GM20000 (cell line): ENCODE results near the gene KTN1.

ENCODE experiments used
- DNase-seq: peaks from one replicate; pipeline ENCODE4 v3.0.0; 2012; ENCODE audit warnings: low spot score
- TF ChIP-seq, protein P1 (sequence below): IDR thresholded peaks from 2 replicates; pipeline ENCODE4 v1.5.1; 2012; ENCODE audit warnings: mild to moderate bottlenecking, control low read depth; ENCODE audit errors: extremely low read depth, missing control alignments

The KTN1 gene

DNA sequence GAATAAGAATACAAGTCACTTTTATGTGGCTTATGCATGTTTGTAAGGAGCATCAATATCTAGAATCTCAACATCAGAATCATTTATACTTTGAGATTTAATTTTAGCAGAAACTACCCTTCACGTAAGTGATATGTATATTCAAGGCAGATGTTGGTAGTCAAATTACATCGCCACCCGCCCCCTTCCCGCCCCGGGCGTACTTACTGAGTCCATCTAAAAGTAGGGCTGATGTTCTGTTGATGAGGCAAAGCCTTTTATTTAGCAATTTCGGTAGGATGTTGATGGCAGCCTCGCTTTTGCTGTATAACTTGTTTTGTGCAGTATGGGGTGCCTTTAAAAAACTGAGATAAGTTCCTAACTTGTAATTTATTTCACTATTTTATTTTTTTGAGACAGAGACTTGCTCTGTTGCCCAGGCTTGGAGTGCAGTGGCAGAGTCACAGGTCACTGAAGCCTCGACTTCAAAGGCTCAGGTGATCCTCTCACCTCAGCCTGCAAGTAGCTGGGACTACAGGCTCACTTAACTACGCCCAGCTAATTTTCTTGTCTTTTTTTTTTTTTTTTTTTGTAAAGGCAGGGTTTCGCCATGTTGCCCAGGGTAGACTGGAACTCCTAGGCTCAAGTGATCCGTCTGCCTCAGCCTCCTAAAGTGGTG is 30.8 kb downstream of the KTN1 start:
- no peak for DNase-seq
- TF ChIP-seq, protein P1, sequence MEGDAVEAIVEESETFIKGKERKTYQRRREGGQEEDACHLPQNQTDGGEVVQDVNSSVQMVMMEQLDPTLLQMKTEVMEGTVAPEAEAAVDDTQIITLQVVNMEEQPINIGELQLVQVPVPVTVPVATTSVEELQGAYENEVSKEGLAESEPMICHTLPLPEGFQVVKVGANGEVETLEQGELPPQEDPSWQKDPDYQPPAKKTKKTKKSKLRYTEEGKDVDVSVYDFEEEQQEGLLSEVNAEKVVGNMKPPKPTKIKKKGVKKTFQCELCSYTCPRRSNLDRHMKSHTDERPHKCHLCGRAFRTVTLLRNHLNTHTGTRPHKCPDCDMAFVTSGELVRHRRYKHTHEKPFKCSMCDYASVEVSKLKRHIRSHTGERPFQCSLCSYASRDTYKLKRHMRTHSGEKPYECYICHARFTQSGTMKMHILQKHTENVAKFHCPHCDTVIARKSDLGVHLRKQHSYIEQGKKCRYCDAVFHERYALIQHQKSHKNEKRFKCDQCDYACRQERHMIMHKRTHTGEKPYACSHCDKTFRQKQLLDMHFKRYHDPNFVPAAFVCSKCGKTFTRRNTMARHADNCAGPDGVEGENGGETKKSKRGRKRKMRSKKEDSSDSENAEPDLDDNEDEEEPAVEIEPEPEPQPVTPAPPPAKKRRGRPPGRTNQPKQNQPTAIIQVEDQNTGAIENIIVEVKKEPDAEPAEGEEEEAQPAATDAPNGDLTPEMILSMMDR = no peak

DNA sequence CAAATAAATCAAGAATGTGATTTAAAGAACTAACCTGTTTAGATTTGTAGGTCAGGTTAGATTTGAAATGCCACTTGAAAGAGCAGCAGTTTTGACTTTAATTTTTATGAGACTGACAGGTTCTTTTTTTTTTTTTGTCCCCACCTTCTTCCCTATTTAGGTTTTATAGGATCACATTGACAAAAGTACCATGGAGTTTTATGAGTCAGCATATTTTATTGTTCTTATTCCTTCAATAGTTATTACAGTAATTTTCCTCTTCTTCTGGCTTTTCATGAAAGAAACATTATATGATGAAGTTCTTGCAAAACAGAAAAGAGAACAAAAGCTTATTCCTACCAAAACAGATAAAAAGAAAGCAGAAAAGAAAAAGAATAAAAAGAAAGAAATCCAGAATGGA is 31.9 kb downstream of the KTN1 start:
- TF ChIP-seq, protein P1 = no peak
- no peak for DNase-seq

DNA sequence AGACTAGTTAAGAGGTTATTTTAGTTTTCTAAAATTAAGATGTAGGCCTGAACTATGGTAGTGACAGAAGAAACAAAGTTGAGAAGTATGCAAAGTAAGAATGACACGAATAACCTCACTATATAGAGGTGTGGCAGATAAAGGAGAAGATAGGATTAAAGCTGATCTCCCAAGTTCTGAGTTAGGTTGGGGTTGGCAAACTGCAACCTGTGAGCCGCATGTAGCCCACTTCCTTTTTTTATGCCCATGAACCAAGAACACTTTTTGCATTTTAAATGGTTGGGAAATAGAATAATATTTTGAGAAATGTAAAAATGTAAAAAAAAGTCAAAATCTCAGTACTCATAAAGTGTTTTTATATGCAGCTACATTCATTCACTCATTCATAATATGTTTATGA is 34.3 kb downstream of the KTN1 start:
- DNase-seq = no peak
- TF ChIP-seq, protein P1 = no peak

DNA sequence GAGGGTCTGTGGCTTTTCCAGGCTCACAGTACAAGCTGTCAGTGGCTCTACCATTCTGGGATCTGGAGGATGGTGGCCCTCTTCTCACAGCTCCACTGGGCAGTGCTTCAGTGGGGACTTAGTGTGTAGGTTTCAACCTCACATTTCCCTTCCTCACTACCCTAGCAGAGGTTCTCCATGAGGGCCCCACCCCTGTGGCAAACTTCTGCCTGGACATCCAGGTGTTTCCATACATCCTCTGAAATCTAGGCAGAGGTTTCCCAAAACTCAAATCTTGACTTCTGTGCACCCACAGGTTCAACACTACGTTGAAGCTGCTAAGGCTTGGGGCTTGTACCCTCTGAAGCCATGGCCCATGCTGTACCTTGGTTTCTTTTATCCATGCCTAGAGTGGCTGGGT is 40.3 kb downstream of the KTN1 start:
- TF ChIP-seq, protein P1 = no peak
- DNase-seq = no peak

DNA sequence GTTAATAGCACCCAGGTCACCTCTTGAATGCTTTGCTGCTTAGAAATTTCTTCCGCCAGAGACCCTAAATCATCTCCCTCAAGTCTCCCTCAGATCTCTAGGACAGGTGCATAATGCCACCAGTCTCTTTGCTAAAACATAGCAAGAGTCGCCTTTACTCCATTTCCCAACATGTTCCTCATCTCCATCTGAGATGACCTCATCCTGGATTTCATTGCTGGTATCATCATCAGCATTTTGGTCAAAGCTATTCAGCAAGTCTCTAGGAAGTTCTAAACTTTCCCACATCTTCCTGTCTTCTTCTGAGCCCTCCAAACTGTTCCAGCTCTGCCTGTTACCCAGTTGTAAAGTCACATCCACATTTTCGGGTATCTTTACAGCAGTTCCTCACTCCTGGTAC is 41.0 kb downstream of the KTN1 start:
- TF ChIP-seq, protein P1 = no peak
- no peak for DNase-seq

DNA sequence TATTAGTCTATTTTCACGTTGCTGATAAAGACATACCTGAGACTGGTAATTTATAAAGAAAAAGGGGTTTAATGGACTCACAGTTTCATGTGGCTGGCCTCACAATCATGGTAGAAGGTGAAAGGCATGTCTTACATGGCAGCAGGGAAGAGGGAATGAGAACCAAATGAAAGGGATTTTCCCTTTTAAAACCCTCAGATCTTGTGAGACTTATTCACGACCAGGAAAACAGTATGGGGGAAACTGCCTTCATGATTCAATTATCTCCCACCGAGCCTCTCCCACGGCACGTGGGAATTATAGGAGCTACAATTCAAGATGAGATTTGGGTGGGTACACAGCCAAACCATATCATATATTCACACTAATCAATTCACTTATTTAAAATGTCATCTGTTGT is 41.4 kb downstream of the KTN1 start:
- TF ChIP-seq, protein P1 = no peak
- DNase-seq = no peak

DNA sequence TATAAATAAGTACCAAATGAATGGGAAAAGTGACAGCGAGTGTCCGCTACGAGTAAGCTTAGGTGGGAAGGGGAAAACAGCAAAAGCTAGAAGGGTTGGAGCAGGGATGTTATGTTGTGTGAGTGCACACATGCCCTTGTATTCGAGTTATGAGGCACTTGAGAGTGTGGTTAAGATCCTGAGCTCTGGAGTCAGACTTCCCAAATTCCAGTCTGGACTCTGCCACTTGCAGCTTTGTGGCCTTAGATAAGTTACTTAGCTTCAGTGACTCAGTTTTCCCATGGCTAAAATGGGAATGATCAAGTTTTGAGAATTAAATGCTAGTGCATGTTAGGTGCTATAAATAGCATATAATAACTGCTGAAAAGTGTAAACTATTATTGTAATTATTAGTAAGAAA is 44.9 kb downstream of the KTN1 start:
- no peak for DNase-seq
- TF ChIP-seq, protein P1 = no peak
